H4 (cell line): ENCODE results near the gene VRK2. TPM values are rescaled to one million over a fixed set of nuclear protein-coding genes. Genes with fewer than 3 reads are reported as not detected.
"Not testable (repeated sequence)": the region's sequence is repeated elsewhere in the genome, so short reads cannot be mapped to it uniquely, and the experiment has no call there.

Experiments
- DNase-seq: peaks from one replicate; pipeline ENCODE4 v3.0.0-alpha.2; 2015; ENCODE audit warnings: low spot score
- total RNA-seq: library from RNA; depleted of rRNA; stranded (reverse); fragments of >200 nt; shearing (Covaris generic); gene quantifications from 2 replicates; pipeline ENCODE4 v1.2.3, GENCODE V29; 2014

The VRK2 gene
- total RNA-seq, 1 experiment from 2014 or later: 0.10 TPM

GRCh38 chr2:58107803-58108710, 61.5 kb downstream of the VRK2 start:
- DNase-seq: peak; percentile 50

- DNase-seq: no peak
These were observed 62.9 kb downstream of the VRK2 start for GRCh38 chr2:58109481-58109880.

- no peak for DNase-seq
These were observed 64.2 kb downstream of the VRK2 start for GRCh38 chr2:58110765-58111164.

- DNase-seq: not testable (repeated sequence)
These were observed 67.0 kb downstream of the VRK2 start for GRCh38 chr2:58113563-58113962.

- DNase-seq: no peak
These were observed 74.1 kb downstream of the VRK2 start for GRCh38 chr2:58120626-58121229.

- DNase-seq: no peak
These were observed 75.4 kb downstream of the VRK2 start for GRCh38 chr2:58122040-58122439.

- DNase-seq: no peak
These were observed 75.9 kb downstream of the VRK2 start for GRCh38 chr2:58122540-58122939.

GRCh38 chr2:58127111-58127510, 80.5 kb downstream of the VRK2 start:
- DNase-seq: no peak

- no peak for DNase-seq
These were observed 83.6 kb downstream of the VRK2 start for GRCh38 chr2:58130238-58130637.

GRCh38 chr2:58131191-58132011, 84.8 kb downstream of the VRK2 start:
- DNase-seq: peak; percentile 24

- DNase-seq: no peak
These were observed 86.8 kb downstream of the VRK2 start for GRCh38 chr2:58133395-58133794.

GRCh38 chr2:58135861-58136260, 89.3 kb downstream of the VRK2 start:
- DNase-seq: no peak

GRCh38 chr2:58137221-58137620, 90.6 kb downstream of the VRK2 start:
- DNase-seq: no peak

- DNase-seq: no peak
These were observed 91.2 kb downstream of the VRK2 start for GRCh38 chr2:58137856-58138255.

- DNase-seq: no peak
These were observed 91.9 kb downstream of the VRK2 start for GRCh38 chr2:58138396-58139030.

- DNase-seq: no peak
These were observed 94.0 kb downstream of the VRK2 start for GRCh38 chr2:58140508-58141072.

- DNase-seq: not testable (repeated sequence)
These were observed 99.2 kb downstream of the VRK2 start for GRCh38 chr2:58145769-58146168.

- DNase-seq: no peak
These were observed 100.1 kb downstream of the VRK2 start for GRCh38 chr2:58146707-58147106.

GRCh38 chr2:58155160-58155778, 108.7 kb downstream of the VRK2 start:
- no peak for DNase-seq

GRCh38 chr2:58156780-58157179, 110.2 kb downstream of the VRK2 start:
- DNase-seq: peak; percentile 16

- no peak for DNase-seq
These were observed 111.1 kb downstream of the VRK2 start for GRCh38 chr2:58157754-58158153.
